Measurements from ENCODE around the gene TMEM41B.
A peak's percentile ranks its signal among the peaks of the same experiment; 100 is the strongest.

TMEM41B gene

DNA sequence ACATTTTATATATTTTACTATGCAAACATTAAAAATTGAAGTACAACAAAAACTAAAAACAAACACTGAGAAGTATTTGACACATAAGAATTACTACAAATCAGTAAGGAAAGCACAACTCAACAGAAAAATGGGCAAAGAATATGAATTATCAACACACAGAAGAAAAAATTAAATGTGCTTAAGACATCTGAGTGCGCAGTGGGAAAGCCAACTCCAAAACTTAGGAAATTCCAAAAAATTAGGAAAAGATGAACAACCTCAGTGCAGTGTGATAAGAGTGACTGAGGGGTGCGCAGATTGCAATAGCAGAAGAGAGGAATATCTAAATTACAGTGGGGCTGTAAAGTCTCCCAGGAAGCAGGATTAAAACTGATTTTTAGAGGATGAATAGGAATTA lies 1.9 kb upstream of the TMEM41B start:
- H3K4me3 ChIP-seq (ENCODE audit: low read depth, low read length) = no peak overlapping the region
- TF ChIP-seq, protein P1, sequence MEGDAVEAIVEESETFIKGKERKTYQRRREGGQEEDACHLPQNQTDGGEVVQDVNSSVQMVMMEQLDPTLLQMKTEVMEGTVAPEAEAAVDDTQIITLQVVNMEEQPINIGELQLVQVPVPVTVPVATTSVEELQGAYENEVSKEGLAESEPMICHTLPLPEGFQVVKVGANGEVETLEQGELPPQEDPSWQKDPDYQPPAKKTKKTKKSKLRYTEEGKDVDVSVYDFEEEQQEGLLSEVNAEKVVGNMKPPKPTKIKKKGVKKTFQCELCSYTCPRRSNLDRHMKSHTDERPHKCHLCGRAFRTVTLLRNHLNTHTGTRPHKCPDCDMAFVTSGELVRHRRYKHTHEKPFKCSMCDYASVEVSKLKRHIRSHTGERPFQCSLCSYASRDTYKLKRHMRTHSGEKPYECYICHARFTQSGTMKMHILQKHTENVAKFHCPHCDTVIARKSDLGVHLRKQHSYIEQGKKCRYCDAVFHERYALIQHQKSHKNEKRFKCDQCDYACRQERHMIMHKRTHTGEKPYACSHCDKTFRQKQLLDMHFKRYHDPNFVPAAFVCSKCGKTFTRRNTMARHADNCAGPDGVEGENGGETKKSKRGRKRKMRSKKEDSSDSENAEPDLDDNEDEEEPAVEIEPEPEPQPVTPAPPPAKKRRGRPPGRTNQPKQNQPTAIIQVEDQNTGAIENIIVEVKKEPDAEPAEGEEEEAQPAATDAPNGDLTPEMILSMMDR (IDR thresholded peaks at IDR 0.05; ENCODE audit: low read depth, low read length) = no peak

DNA sequence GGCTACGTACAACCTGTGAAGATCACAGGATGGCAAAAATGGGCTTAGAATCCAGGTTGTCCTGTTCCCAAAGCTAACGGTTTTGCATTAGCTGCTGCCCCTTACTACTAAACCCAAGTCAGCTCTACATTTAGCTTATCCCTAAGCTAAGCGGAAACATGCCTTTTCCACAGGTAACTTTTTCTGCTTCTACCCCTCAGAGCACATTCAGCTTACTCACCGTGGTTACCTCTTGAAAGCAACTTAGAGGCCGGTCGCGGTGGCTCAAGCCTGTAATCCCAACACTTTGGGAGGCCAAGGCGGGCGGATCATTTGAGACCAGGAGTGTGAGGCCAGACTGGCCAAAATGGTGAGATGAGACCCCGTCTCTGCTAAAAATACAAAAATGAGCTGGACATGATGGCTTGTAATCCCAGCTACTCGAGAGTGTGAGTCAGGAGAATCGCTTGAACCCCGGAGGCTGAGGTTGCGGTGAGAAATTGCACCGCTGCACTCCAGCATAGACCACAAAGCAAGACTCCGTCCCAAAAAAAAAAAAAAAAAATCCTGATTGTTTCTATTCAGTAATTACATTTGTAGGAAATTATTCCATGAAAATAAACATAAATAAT lies 790 bp upstream of the TMEM41B start:
- peak overlapping the region; percentile 55 for H3K4me3 ChIP-seq (ENCODE audit: low read depth, low read length)
- TF ChIP-seq, protein P1 (IDR thresholded peaks at IDR 0.05; ENCODE audit: low read depth, low read length) = no peak

DNA sequence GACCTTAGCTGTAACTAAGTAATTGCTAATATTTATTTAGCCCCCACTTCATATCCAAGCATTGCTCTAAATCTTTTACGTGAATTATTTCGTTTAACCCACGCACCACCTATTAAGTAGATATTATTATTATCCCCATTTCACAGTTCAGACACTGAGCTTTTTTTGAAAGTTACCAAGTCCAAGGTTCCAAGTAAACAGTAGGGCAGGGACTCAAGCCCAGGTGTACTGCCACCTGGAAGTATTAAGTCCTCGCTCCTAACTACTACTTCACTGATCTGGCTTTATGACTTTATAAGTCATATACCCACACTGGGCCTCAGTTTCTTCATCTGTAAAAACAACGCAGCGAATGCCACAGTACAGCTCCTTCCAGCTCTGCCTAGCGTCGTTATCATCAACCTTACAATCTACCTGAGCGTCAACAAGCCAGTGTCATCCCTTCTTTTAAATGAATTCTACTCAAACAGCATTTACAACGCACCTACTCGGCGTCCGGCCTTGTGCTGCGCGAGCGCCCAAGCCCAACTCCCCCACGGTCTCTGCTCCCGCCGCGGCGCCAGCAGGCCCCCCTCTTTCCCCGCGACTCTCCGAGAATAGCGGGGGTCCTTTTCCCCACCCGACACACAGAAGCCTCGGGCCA lies 624 bp downstream of the TMEM41B start:
- TF ChIP-seq, protein P1 (IDR thresholded peaks at IDR 0.05; ENCODE audit: low read depth, low read length) = no peak
- H3K4me3 ChIP-seq (ENCODE audit: low read depth, low read length) = peak overlapping the region; percentile 94

DNA sequence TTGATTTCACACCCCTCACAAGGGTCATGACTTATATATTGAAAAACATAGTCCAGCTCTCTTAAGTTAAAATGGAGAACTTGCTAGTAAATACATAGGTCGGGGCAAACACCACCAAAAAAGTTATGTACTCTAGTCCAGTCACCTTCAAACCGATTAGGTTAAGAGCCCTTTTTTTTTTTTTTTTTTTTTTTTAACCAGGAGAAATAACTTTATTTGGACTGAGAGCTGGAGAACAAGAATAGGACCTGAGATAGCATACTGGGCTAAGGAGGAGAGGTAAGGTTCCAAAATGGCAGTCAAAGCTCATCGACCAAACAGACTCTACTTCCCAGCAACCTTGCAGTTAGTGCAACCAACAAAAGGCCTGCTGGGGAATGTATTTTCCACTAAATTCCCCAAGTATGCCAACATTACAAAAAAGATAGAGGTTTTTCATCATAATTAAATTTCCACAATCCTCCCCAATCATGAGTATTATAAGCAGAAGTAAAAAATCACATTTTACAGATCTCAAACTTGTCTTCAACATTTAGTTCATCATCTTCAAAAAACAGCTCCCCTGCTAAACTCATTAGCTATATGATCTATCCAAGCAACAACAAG lies 3.8 kb downstream of the TMEM41B start:
- TF ChIP-seq, protein P1 (IDR thresholded peaks at IDR 0.05; ENCODE audit: low read depth, low read length) = no peak
- no peak overlapping the region for H3K4me3 ChIP-seq (ENCODE audit: low read depth, low read length)

DNA sequence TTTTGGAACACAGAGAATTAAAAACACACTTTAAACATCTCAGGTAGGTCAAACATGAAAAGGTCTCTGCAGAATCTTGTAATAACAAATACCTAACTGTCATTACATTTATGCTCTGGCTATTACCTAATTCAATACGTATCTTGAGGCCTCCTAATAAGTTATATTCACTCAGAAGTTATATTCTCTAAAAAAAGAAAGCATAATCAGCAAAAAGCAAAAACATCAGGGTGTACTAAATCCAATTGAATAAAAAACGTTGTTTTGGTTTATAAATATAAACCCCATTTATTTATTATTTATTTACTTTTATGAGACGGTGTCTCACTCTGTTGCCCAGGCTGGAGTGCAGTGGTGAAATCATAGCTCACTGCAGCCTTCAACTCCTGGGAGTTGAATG lies 10.2 kb downstream of the TMEM41B start:
- TF ChIP-seq, protein P1 (IDR thresholded peaks at IDR 0.05; ENCODE audit: low read depth, low read length) = no peak
- no peak overlapping the region for H3K4me3 ChIP-seq (ENCODE audit: low read depth, low read length)

DNA sequence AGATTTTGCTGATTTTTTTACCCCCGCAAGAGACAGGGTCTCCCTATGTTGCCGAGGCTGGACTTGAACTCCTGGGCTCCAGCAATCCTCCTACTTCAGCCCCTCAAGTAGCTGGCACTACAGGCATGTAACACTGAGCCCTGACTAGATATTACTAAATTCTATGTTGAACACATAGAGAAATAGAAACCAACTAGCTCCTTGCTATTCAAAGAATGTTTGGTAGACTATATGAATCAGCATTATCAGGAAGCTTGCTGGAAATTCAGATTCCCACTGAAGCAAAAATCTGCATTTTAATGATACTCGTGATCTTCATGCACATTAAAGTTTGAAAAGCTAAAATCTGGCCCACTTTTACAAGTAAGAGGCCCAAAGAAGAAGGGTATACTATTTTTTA lies 11.9 kb downstream of the TMEM41B start:
- TF ChIP-seq, protein P1 (IDR thresholded peaks at IDR 0.05; ENCODE audit: low read depth, low read length) = no peak

DNA sequence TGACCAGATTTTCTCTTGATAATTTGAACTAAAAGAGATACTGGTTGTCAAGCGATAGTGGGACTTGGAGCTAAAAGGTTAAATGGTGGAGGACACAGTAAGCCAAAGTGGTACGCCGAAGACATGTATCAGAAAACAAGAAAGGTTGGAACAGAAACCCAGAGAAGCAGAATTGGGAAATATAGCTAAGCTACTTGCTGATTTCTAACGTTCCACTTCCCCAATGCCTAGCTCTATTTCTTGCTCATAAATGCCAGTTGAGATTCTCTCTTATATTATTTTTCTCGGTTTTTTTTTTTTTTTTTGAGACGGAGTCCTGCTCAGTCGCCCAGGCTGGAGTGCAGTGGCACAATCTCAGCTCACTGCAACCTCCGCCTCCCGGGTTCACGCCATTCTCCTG lies 12.7 kb downstream of the TMEM41B start:
- no peak overlapping the region for H3K4me3 ChIP-seq (ENCODE audit: low read depth, low read length)
- TF ChIP-seq, protein P1 (IDR thresholded peaks at IDR 0.05; ENCODE audit: low read depth, low read length) = no peak

More for the DNA sequence above, 11.9 kb downstream of the TMEM41B start:
- H3K4me3 ChIP-seq (ENCODE audit: low read depth, low read length) = no peak overlapping the region

Data from WI38 (cell line).